NCI-H1092 (cell line): Measurements from ENCODE around the gene ATP5PO.

Experiments
- DNase-seq: peaks from one replicate; lab custom pipeline; 2025; lab: John Stamatoyannopoulos, UW

The ATP5PO gene, protein sequence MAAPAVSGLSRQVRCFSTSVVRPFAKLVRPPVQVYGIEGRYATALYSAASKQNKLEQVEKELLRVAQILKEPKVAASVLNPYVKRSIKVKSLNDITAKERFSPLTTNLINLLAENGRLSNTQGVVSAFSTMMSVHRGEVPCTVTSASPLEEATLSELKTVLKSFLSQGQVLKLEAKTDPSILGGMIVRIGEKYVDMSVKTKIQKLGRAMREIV

DNA sequence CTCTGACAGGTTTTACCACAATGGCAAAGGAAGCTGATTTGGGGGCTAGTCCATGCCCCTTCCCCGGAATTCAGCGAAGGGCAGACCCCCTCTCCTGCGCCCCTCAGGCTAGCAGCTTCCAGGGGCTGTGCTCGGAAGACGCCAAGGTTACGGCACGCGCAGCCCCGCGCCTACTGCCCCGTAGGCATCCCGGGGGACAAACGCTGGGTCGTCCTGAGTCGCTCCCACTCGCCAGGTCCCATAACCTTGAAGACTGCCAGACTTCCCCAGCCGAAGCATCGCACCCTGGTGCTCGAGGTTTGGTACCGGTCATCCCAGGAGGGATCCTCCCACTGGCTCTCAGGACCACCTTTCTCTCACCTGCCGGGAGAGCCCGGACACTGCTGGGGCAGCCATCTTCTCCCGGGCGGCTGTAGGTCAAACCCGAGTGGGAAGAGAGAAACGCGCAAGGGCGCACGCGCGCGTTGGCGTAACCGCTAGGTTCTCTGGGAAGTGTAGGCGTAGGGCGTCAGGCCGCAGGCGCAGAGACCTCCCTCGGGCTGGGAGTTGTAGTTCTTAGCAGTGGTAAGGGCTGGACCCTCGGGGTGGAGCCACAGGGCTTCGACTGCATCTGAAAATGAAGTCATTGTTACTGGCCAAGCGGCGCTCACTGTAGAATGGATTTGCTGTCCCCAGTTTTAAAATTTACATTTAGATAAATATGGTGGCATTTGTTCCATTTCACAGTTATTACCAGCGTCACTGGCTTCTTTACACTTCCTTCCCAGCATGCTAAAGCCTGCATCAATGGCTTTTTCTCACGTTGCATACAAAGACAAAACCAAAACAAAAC, at the start of gene ATP5PO:
Gene ATP5PO (minus strand): TSS at position 437 of the 832 bp plus-strand sequence. CDS start 41 bp downstream, at position 396.
- peak; percentile 96 for DNase-seq

DNA sequence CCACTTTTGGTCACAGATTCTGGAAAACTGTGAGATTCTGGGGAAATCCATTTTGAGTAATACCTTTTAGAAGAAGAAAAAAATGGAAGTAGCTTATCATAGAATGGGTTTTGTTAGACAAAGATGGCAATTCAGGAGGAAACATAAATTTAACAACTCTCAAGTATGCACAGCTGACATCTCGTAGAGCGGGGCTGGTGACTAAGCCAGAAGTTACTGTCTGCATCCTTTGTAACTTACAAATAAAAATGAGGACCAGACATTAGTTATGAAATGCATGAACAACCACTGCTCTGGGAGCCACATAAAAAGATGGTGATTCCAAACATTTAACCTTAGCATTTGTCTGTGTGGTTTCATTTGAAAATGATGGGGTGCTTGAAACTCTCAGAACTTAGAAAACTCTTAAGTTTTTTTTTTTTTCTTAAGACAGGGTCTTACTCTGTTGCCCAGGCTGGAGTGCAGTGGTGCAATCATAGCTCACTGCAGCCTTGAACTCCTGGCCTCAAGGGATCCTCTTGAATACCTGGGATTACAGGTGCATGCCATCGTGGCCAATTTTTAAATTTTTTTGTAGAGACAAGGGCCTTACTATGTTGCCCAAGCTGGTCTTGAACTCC, 49.2 kb upstream of the ATP5PO start:
- no peak for DNase-seq

DNA sequence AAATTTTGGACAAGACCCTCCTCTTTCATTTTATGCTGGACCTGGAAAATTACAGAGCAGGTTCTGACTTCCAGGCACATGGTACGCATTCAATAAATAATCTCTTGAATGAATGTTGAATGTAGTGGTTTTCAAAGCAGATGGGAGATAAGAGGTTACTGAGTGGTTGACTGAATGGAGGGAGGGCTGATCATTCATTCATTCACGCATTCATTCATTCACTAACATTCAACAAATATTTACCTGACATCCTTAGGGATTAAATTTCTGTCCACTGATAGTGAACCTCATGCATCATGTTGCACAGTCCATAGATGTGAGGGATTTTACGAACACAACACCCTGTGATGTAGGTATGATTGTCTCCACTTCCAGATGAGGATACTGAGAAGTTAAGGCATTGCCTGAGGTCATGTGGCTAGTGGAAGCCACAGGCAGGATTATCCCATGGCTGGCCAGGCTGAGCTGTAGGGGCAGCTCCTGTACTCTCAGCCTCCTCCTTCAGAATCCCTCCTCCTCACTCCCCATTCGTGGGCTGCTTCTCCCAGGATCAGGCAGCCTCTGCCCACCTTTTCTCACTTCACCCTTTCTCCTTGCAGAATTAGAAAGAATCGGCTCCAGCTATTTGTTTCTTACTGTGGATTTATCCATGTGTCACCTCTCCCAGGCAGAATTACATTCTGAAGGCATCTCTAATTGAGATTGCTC, 48.4 kb upstream of the ATP5PO start:
- no peak for DNase-seq

DNA sequence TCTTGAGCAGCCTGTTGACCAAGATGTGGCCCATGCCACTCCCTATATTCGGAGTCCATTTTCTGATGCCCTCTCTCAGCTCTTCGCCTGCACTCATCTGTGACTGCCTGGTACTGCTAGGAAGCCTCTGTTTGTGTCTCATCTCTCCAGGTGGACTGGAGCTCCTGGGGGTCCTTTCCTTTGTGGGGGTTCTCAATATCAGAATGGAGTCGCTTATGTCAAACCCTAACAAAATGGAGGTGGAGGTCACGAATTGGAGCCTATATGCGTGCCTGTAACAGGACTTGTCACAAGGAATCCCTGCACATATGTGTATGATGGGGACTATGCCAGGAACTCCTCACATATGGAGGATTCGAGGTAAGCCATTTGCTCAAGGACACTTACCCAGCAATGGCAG, 46.7 kb upstream of the ATP5PO start:
- no peak for DNase-seq

DNA sequence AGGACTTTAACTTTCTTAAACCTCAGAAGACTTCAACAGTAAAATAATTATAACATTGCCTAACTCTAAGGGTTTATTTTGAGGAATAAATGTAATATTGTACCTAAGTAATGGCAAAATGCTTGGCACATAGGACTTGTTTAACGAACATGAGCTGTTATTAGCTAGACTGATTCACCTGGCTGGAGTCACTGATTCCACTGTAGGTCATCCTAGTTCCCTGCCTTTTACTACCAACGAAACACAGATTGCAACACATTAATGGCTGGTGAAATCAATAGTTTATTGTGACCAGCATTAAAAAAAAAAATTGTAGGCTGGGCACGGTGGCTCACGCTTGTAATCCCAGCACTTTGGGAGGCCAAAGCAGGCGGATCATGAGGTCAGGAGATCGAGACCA, 45.5 kb upstream of the ATP5PO start:
- DNase-seq: no peak

DNA sequence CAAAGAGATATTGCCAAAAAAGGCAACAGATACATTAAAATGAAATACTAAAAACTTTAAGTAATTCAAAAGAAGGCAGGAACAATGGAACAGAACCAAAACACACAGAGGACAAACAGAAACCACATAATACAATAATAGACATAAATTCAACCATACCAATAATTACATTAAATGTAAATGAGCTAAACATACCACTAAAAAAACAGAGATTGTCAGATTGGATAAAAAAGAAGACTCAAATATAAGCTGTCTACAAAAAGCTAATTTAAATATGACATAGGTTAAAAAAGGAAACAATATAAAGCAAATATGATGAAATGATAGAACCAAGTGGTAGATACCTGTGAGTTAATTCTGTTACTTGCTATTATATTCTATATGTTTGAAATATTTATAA, 44.1 kb upstream of the ATP5PO start:
- DNase-seq: no peak

DNA sequence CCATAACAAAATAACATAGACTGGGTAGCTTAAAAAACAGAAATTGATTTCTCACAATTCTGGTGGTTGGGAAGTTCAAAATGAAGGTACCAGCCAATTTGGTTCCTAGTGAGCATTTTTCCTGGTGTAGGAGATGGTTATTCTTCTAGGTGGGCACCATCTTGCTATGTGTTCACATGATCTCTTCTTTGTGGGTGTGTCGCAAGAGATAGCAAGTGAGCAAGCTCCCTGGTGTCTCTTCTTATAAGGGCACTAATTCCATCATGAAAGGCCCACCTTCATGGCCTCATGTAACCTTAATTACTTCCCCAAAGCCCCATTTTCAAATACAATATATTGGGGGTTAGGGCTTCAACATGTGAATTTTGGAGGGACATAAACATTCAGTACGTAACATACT, 38.8 kb upstream of the ATP5PO start:
- no peak for DNase-seq

DNA sequence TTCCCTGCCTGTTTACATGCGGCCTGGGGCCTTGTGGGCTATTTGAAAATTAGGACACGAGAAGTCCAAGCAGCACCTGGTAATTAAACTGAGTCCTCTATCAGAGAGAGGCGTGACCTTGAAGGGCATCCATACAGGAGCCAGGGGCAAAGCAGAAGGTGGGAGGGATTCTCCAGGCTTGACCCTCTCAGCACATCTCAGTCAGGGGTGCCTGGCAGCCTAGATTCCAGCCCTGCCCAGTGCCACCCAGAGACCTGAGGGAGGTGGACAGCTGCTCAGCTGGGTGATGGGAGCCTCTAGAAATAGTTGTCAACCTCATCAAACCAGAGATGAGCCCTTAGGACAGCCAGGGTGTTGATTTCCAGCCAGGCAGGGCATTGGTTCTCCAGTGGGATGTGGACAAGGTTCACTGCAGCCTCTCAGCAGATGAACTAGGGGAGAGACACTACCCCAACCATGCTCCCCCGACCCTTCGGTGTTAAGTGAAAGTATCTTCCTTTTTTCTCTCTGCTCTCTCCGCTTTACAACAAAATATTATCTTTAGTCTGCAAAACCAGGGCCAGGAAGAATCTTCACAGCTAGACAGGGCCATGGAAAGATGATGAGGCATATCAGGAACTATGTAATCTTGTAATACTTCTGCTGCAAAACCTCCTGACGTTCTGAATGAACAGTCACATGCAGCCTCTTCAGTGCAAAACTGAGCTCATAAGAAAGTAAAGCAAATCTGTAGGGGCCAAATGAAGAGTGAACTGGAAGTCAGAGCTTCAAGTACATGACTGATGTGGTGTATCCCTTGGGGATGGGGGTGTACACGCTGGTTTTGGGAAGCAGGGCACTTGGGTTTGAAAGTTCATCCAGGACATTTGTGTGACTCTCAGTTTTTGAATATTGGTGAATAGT, 35.9 kb upstream of the ATP5PO start:
- DNase-seq: no peak

DNA sequence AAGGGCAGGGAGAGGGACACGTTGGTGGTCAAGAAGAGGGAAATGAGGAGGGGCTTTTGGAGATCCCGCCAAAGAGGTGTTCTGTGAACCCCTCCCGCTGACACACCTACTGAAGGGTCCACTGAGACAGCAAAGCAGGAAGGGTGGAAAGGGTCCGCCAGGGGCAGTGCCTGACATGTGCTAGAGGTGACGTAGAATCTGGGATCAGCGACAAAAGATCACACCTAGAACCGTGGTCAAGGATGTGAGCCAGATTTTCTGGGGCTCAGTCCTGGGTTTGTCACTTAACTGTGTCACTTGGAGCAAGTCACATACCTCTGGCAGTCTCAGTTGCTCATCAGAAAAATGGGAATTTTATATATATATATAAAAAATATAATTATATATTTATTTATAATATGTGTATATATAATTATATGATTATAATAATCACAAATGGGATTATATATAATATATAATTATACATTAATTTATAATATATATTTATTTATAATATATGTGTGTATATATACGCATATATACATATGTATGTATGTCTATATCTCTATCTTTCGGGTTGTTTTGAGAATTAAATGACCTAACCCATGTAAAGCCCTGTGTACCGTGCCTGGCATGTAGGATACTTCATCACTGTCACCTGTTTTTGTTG, 35.0 kb upstream of the ATP5PO start:
- DNase-seq: no peak

DNA sequence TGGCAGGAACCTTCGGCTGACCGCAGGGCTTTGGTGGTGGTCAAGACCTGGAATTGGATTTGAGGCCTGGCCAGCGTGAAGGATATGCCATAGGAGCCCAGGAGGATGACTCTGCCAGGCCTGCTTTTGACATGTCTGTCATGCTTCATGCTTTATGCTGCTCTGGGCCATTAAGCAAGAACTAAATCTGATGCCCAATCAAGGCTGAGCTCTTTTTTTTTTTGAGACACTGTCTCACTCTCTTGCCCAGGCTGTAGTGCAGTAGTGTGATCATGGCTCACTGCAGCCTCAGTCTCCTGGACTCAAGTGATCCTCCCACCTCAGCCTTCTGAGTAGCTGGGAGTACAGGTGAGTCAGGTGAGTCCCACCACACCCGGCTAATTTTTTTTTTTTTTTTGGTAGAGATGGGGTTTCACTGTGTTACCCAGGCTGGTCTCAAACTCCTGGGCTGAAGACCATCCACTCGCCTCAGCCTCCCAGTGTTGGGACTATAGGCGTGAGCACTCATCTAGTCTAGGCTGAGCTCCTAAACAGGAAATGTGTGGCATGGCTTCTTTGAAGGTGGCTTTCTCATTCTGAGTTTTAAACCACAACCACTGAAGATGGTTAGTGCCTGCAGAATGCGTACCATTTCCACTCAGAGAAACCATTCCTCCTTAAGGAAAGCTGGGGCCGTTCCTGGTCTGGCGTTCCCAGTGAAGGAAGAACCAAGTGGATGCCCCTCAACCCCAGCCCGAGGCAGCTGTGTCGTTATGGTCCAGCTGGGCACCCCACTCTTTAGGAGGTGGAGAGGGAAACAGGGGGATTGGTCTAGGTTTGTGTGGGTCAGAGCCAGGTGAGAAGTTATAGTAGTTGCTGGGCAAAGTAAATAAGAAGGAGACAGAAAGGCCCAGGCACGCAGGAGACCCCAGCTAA, 34.2 kb upstream of the ATP5PO start:
- DNase-seq: no peak

DNA sequence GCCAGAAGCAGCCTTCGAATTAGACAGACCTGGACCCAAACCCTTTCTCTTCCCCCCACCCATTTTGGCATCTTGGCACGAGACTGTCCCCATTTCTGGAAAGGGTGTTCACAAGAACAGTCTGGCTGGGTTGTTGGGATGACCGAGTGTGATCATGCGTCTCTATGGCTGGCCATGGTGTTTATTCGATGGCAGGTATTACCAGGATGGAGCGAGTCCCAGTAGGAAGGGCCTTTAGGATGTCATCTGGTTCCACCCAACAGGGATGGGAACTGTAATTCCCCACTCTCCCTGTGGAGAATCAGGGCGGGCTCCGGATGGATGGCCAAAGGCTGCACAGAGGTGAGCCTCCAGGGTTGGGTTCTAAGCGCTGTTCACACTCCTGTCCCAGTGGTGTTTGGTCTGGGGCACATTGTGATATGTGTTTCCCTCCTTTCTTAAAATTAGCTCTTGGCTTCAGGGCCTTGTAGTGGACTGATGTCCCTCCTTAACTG, 33.4 kb upstream of the ATP5PO start:
- DNase-seq: no peak

DNA sequence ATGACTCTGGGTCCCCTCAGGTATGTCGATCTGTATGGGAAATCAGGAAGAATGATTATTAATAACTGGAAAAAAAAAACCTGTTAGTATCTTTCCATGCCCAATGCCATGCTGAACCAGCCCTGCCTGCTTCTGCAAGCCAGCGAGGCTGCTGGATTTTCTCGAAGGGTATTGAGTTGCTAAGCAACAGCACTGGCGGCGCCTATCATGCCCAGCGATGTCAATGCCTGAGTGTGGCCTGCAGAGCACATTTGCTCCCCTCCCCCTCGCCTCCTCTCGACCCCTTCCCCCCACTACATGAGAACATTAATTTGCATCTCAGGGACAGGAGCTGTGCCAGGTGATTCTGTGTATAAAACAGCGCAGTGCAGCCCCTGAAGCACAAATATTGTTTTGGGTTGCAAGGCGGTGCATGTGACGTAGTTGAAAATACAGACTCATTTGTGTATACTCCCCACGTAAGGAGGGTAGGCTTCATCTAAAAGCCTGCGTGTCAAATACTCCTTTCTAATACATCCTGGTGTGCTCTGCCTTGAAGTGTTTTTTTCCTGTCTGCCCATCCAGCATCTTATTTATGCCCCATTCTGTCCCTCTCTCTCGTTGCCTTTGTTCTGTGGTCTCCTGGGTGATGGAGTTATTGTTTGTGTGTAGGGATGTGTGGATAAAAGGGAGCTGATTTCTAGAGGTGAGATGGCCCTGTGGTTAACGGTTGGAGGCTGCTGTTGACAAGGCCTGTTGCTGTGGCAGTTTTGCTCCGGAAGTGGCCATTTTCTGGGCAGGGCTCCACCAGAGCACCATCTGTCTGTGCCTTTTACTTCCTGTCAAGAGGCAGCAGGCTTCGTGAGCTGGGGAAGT, 32.7 kb upstream of the ATP5PO start:
- peak; percentile 87 for DNase-seq

DNA sequence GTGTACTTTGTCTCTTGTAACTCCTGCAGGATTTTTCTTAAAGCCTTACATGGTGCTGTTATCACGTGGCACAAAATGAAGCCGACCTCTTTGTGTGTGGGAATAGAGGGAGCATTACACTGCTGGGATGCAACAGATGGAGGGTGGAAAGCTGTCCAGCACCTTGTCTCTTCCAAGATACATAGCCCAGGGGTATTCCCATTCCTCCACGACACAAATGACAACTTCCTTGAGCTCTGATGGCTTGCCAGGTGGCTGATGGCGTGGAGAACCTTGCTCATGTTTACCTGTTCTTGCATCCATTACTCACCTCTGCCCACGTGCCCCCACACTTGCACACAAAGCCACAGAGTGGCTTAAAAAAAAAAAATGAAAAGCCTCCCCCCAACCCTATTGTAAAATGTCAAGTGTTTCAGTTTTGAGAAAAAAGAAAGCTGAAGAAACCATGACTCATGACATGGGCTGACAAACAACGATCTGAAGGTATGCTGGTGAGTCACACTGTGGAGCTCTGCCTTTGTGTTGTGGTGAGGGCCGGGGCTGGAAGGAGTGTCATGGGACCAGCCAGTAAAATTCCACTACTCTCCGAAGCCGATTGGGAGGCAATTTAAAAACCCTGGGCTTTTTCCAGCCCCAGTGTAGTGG, 32.0 kb upstream of the ATP5PO start:
- DNase-seq: peak; percentile 64

DNA sequence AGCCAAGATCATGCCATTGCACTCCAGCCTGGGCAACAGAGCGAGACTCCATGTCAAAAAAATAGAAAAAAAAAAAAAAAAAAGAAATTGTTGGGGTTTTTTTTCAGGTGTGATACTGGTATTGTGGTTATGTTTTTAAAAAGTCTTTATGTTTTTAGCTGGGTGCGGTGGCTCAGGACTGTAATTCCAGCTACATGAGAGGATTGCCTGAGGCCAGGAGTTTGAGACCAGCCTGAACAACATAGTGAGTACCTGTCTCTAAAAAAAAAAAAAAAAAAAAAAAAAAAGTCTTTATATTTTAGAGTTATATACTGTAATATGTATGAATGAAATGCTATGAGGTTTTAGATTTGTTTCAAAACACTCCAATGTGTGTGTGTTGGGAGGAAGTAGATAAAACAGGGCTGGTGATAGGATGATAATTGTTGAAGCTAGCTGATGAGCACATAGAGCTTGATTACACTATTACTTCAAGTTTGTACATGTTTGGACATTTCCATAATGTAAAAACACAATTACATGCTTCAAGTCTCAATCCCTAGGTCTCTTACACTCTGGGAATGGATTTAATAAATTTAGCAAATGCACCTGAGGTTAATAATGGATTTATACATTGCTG, 30.2 kb upstream of the ATP5PO start:
- no peak for DNase-seq

DNA sequence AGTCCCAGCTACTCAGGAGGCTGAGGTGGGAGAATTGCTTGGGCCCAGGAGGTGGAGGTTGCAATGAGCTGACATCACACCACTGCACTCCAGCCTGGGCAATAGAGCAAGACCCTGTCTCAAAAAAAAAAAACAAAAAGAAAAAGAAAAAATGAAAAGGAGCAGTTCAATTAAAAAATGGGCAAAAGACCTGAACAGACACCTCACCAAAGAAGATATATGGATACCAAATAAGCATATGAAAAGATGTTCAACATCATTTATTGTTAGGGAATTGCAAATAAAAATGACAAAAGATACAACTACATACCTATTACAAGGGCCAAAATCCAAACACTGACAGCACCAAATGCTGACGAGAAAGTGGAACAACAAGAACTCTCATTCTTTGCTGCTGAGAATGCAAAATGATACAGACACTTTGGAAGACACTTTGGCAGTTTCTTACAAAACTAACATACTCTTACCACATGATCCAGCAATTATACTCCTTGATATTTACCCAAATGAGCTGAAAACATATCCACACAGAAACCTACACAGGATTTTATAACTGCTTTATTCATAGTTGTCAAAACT, 28.7 kb upstream of the ATP5PO start:
- no peak for DNase-seq

DNA sequence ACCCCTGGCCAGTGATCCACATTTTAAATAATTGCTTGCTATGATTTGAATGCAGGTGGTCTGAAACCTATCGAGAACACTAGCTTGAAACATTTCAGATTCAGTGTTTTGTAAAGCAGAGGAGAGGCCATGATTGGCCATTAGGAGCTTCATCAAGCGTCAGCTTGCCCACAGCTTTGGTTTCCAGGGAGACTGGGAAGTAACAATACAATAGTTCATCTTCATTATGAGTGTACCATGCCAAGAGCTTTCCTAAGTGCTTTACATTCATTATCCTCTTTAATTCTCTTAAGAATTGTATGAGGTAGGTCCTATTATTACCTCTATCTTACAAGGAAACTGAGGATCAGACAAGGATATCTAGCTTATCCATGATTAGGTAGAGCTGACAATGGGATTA, 27.7 kb upstream of the ATP5PO start:
- DNase-seq: no peak

DNA sequence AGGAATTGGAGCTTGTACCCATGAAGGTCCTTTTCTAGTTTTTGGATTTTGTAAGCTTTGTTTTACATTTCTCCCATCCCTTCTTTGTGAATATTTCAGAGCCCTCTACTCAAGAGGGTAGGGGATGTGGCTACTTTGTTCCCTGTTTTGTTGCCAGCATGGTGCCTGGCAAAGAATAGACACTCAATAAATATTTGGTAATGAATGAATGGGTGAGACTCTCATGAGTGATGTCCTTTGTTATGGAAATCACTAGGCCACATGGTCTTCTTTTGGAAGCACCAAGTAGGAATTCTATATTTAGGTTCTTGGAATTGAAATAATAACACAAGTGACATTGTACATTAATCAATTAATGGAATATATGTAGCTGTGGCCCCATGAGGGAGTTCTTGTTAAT, 26.8 kb upstream of the ATP5PO start:
- DNase-seq: no peak

DNA sequence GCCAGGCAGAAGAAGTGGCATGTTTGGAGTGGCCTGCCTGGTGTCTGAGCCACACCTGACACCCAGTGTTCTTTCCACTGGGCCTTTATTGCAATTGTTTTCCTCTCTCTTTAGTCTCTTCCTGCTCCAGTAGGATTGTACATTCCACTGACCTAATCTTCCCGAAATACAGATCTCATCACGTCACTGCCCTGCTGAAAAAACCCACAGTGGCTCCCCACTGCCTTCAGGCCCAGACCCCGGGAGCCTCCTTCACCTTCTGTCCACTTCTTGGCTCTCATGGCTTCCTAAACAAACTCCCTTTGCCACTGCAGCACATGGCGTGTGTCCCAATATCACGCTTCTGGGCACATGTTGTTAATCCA, 25.3 kb upstream of the ATP5PO start:
- no peak for DNase-seq
